ENCODE measurements around the gene HSP90AB1.

HSP90AB1 gene

DNA sequence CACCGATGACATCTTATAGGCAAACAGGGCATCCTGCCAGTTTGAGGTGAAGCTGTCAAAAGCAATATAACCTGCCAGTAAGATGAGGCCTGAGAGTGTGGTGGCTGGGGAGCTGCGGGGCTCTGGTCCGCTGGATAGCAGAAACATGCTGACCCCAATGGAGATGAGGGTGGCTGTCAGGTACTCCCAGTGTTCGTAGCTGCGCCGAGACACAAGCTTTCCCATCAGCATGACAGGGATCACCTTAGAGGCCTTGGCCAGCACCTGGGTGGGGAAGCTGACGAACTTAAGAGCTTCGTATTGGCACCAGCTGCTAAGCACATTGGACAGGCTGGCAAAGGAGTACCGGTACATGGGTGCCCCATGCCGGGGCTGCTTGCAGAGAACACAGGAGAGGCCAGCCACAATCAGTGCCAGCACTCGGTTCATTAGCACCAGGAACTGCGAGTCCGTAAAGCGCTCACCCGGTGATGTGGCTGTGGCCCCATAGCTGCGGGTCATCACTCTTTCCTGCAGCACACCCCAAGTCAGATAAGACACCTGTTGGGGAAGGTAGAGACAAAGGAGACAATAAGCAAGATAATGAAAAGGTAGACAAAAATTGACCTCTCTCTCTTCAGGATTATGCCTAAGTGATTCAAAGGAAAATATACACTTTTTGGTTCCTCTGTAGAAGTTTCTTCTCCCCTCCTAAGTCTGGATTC is 8.4 kb downstream of the HSP90AB1 start:
- peak; percentile 28 to 39 for DNase-seq (ENCODE audit: low read depth in 2 of 2)

- DNase-seq (ENCODE audit: low read depth in 2 of 2) = no peak
These were observed 9.2 kb downstream of the HSP90AB1 start for GRCh38 chr6:44255871-44256774.

GRCh38 chr6:44256775-44257024 is 9.8 kb downstream of the HSP90AB1 start:
- peak in 1 of 2 donors; percentile 28 for DNase-seq (ENCODE audit: low read depth in 2 of 2)

DNA sequence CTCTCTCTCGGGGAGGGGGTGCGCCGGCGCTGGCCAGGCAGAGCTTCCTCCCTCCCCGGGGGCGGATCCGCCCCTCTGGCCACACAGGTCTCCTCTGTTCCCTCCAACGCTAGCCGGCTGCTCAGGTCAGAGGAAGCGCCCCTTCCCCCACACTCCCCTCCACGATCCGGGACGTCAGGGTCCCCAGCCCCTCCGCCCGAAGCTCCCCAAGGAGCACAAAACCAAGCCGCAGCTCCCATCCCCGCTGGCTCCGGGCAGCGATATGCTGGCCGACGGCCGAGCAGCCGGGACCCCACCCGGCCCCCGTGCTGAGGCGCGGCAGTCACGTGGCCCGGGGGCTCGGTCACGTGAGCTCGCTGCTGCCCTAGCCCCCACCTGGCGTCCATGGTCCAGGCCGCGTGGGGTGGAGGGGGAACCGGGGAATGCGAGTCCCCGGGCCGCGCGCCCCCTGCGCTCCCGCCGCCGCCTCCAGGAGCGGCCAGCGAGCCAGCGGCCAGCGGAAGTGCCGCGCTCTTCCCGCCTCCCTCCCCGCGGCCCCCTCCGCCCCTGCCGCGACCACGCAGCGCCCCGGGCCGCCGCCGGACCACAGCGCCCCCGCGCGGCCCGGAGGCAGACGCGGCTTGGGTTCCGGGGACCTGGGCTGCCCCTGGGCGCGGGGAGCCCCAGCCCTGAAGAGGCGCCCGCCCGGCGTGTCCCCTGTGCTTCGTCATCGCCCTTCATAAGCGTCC is 10.3 kb downstream of the HSP90AB1 start, which contains the start of gene SLC35B2:
SLC35B2 (minus strand) TSS at position 504 of the 728 bp plus-strand sequence; CDS start at position 386, 118 bp downstream.
- peak; percentile 49 to 52 for DNase-seq (ENCODE audit: low read depth in 2 of 2)

DNA sequence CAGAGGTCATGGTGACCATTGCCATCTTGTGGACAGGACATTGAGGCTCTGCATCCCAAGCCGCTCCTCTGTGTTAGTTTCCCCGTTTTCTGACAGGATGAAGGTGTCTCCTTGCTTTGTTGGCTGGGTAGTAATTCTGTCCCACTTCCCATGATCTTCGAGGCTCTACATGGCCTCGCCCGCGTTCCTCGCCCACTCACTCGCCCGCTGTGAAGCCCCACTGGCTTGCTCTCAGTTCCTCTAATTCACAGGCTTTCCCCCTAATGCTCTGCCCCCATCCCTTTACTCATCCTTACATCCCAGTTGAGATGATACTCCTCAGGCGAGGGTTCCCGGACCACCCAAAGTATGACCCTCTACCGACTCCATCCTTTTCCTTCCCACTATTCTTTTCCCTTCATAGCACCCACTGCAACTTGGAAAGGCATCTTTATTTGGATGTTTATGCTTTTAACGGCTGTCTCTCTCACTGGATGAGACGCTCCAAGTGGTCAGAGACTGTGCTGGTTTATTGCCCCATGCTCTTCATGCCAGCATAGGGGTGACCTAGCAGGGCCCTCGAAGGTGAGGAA is 10.9 kb downstream of the HSP90AB1 start:
- no peak for DNase-seq (ENCODE audit: low read depth in 2 of 2)

DNA sequence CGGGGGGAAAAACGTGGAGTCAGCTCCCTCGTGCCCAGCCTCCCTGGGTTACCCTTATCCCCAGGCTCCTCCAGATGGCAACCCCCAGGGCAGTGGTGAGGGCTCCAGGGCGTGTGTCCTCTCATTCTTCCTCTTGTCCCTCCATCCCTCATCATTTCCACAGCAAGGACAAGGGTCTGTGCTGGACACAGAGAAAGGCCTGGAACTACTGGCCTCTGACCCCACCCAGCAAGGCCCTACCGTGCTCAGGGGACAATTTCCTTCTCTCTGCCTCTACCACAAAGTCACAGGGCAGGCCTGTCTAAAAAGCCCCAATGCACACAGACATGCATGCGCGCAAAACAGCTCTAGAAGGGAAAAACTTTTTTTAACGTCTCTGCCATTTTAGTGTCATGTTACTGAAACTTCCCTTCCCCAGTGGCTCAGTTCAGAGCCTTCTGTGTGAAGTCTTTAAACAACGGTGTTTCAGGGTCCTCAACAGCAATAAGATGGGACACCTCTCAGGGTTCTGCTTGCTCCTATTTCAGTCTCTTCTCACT is 11.5 kb downstream of the HSP90AB1 start:
- DNase-seq (ENCODE audit: low read depth in 2 of 2) = no peak

DNA sequence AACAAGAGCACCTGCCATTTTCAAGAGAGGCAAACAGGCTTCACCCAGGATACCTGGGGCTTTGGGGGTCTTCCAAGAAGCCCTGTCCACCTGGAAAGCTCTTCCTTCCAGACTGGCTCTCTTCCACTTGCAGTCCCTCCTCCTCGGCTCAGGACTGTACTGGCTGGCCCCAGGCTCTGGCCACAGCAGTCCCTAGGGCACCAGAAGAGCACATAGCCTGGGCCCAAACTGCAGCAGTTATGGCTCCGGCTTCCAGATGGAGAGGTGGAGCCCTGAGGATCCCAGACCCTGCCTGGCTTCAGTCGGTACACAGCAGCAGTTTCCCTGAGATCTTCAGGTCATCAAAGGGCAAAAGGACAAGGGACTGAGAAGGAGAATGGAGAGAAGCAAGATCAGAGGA is 12.0 kb downstream of the HSP90AB1 start:
- DNase-seq (ENCODE audit: low read depth in 2 of 2) = no peak

DNA sequence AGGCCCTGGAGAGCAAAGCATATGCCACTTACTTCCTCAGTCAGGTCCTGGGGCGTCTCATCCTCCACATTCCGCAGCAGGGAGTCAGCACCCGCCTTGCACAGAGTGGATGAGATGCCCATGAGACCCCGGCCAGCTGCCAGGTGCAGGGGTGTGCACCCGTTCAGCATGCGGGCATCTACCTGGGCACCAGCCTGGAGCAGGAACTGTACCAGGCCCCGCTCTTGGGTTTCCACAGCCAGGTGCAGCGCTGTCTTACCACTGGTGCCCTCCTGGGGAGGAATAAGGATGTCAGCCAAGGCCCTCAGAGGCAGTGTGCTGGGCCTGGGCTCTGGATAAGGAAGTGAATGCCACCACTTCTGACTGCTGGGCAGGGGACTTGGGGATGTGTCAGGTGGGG is 13.1 kb downstream of the HSP90AB1 start:
- DNase-seq (ENCODE audit: low read depth in 2 of 2) = no peak

DNA sequence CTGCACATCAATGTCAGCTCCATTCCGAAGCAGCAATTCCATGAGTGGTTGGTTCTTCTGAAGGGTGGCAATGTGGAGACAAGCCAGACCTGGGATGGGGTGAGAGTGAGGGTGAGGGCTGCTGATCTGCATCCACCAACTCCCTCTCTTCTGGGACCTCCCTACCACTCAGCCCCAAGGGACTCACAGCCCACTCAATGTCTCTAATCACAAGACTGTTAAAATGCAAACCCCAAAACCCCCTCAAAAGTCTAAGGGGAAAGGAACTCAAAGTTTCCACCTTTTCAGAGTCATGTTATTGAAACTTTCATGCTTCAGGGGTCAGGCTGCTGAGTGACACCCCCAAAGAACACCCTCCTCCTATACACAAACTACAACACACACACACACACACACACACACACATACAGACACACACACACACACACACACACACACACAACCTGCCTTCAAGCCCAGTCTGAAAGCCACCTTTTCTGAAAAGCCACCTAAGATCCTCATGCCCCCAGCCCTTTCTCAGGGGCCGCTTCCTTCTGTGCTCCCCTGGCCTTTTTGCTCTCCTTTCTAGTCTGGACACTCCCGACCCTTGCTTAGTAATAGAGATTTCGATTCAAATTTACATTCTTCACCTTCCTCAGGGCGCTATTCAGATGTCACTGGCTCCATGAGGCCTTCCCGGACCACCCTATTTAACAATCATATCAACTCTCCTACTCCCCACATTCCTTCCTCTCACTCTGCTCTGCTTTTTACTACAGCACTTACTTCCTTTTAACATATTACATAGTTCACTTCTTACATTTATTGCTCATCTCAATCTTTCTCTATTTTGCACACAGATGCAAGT is 13.8 kb downstream of the HSP90AB1 start:
- no peak for DNase-seq (ENCODE audit: low read depth in 2 of 2)

DNA sequence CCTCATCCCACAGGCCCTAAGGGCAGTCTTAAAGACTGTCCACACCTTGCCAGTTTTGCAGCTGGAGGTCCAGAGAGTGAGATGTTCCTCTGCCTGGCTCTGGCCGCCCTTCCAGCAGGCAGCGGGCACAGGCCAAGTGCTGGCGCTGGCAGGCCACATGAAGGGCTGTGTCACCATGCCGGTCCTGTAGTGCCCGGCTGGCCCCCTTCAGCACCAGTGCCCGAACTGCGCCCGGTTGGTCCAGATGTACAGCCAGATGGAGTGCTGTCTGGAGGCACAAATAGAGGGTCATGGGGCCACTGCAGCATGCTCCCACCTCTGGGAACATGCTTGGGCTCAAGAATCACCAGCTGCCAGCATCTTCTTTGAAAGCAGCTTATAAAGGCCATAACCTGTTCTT is 14.7 kb downstream of the HSP90AB1 start:
- DNase-seq (ENCODE audit: low read depth in 2 of 2) = no peak

DNA sequence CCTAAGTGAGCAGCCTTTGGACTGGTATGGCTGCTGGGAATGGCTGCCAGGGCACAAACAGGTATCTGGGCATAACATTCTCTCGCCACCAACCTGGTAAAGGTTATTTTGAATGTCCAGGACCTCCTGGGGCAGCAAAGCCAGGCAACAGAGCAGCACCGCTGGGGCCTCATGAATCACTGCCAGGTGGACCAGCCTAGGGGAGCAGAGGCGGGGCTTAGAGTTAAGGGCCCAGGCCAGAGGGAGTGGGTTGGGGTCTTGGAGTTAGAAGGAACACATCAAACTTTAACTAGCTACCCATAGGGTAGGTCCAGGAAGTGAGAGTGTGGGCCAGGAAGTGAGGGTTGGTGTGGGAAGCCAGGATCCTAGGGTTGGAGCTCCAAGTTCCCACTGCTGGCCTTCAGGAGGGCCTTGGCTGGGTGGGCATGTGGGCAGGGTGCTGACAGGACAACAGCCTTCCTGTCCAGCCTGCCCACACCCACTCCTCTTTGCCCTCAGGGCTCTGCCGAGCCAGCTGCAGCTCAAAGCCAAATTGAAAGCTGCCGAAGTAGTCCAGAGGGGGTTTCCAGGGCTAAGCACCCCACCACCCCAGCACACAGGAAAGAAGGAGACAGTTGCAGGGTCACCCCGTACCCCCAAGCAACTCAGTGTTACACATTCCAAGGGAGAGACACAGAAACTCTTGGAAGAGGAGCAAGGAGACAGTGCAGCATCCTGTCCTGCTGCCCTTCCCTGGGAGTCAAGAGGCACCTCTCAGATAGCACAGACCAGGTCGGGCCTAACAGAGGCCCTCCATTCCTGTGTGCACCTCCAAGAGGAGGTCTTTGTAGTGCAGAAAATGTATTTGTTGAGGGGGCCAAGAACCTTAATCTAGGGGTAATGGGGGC is 15.8 kb downstream of the HSP90AB1 start:
- no peak for DNase-seq (ENCODE audit: low read depth in 2 of 2)

DNA sequence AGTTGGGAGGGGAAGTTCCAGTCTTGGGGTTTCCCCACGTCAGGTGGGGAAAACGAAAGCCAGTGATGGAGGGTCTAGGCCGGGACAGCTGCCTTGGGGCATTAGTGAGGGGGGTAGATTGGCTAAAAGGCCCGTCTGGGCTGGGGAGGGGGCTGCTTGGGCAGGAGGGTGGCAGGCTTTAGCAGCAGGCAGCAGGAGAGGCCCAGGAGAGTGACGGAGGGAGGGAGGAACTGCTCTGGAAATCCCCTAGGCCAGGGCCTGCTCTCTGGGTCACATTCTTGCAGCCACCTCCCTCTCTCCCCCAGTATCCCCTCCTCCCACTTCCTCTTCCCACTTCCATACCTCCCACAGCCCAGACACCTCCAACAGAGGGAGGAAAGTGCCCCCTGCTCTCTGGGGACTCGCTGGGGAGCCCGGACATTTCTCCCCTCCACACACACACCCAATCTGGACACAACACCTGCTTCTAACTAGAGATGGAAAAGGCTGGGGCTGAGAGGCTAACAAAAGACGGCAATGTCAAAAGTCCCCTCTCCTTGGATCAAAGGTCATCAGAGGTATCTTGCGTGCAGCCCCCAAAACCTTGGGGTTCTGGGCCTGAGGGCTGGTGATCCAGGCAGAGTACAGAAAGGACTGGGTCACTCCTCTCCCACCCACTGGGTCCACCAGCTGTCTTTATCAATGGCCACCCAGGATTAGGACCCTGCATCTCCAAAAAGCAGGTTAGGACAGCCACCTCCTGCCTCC is 16.6 kb downstream of the HSP90AB1 start:
- DNase-seq (ENCODE audit: low read depth in 2 of 2) = no peak

GRCh38 chr6:44264154-44265006 is 17.5 kb downstream of the HSP90AB1 start:
- peak in 1 of 2 donors; percentile 33 for DNase-seq (ENCODE audit: low read depth in 2 of 2)

DNA sequence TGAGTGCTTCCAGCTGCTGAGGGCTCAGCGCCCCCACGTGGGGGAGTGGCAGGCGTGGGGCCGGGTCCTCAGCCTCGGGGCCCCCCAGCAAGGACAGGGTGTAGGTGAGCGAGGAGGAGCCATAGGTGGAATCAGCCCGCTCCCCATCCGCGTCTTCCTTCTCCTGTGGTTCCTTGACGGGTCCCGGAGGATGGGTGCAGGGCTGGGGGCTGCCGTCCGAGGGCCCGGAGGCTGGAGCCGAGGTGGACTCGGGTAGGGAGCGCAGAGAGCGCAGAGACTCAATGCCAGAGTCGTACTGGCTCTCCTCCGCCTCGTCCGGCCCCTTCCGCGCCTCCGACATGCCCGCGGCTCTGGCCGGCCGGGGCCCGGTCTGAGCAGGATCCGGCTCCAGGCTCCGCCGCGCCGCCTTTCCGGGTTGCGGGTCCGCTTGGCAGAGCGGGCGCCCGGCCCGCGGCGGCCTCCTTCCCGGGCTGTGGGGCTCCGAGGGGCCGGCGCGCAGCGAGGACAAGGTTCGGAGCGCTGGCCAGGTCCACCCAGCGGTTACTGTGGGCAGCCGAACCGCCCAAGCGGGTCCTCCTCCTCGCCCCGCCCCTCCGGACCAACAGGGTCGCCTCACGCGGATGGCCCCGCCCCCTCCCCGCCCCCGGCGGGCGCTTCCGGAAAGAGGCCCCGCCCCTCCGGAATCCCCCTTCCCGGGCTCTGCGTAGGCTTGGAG is 18.3 kb downstream of the HSP90AB1 start, which contains the start of gene NFKBIE:
NFKBIE (minus strand) TSS at position 545 of the 715 bp plus-strand sequence; CDS start at position 340, 205 bp downstream.
- peak; percentile 91 to 96 for DNase-seq (ENCODE audit: low read depth in 2 of 2)

DNA sequence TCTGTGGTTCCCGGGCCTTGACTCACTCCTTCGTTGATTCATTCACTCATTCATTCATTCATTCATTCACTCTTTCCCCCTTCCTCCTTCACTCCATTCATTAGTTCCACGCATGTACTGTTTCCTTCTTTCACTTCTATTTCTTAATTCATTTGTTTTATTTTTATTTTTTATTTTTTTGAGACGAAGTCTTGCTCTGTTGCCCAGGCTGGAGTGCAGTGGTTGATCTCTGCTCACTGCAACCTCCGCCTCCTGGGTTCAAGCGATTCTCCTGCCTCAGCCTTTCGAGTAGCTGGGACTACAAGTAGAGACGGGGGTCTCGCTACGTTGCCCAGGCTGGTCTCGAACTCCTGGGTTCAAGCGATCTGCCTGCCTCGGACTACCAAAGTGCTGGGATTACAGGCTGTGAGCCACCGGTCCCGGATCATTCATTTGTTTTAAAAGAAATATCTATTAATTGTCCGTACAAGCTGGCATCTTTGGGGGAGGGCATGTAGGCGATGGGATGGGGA is 18.9 kb downstream of the HSP90AB1 start:
- no peak for DNase-seq (ENCODE audit: low read depth in 2 of 2)

DNA sequence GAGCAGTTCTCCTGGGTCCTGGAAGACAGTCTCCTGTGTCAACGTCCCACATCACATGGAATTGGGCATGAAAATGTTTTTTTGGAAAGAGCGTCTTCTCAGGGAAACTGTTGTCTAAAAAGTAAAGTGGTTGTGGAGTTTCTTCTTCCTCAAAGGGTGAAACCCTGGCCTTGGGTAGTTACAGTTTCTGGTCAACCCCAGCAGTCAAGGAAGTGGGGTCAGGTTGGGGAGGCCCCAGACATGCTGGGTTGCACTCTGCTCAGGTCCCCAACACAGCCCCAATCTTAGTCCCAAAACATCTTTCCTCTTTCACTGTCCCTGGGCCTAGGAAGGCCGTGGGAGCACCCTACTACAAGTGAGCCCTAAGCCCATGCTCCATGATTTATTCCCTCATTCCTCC is 19.4 kb downstream of the HSP90AB1 start:
- no peak for DNase-seq (ENCODE audit: low read depth in 2 of 2)

DNA sequence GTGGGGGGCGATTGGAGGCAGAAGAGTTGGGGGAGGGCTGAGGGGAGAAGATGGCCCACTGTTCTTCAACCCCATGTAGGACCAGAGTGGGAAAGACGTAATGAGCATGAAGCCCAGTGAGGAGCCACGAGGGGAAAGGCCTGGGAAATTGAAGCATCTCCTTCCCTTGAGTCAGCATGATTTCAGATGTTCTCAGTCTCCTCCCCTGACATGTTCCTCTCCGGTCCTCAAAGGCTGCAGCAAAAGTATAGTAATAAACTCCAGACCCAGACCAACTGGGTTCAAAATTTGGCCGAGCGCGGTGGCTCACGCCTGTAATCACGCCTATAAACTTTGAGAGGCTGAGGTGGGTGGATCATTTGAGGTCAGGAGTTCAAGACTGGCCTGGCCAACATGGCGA is 20.4 kb downstream of the HSP90AB1 start:
- DNase-seq (ENCODE audit: low read depth in 2 of 2) = no peak

Data from stimulated activated CD4-positive, alpha-beta T cell treated with anti-CD3 and anti-CD28 coated beads, Interleukin-4, amount 100 ng/mL, for 48 hours (primary cell).